SK-N-DZ (cell line): ENCODE measurements around the gene STXBP6.

Source experiments
- DNase-seq: peaks from one replicate; pipeline ENCODE4 v3.0.0-alpha.2; 2015; ENCODE audit warnings: low spot score

STXBP6 gene

GRCh38 chr14:24833385-24833784 is 216.6 kb downstream of the STXBP6 start:
- DNase-seq, result no peak

DNA sequence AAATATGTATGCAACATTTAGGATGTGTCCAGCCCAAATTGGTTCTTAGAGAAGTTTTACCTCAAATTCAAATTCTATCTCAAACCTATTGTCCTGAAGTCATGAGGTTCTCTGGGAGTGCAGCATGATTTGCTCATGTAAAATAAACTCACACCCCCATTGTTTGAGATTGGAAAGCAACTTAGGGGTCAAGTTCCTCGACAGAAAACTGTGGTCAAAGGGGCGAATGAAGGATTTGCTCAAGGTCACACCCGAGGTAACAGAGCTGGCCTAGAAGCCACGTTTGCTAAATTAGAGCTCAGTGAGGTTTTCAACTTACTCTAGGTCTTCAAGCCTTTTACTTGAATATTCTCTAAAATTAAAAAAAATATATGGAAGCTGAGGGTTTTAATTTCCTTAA is 218.3 kb downstream of the STXBP6 start:
- no peak for DNase-seq

GRCh38 chr14:24829862-24830261 is 220.1 kb downstream of the STXBP6 start:
- DNase-seq, result no peak

DNA sequence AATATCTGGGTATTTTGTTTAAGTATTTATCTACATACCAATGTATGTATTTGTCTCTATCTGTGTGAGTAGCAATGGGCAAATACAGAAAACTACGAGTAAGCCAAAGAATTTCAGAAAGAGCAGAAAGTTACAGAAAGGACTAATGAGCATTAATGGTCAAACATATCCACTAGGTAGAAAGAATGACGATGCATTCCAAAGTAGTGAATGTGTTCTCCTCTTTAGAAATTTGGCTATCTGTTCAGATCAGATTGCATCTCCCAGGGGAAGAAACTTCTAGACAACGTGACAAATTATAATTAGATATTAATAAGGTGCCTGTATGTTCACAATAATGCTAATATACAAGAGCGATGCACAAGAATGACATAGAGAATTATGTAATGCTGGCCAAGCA is 221.5 kb downstream of the STXBP6 start:
- no peak for DNase-seq

GRCh38 chr14:24826390-24826789 is 223.6 kb downstream of the STXBP6 start:
- no peak for DNase-seq

DNA sequence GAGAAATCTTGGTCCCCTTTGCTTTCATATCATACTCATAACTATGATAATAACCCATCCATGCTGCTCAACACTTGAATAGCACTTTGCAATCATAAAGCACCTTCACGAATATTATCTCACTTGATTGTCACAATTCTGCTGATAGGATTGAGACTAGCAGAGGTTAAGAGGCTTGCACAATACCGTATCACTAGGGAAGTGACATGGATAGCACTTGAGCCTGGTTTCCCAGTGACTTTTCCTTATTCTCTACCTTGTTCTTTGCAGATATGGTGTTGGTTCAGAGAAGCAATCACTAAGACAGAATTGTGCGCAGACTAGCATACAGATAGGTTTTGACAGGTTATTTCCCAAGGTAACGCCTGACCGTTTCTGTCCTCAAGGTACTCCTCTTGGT is 229.3 kb downstream of the STXBP6 start:
- DNase-seq, result no peak

- no peak for DNase-seq
Observed at GRCh38 chr14:24818823-24819341, 231.1 kb downstream of the STXBP6 start.

- no peak for DNase-seq
Observed at GRCh38 chr14:24818058-24818822, 231.7 kb downstream of the STXBP6 start.

DNA sequence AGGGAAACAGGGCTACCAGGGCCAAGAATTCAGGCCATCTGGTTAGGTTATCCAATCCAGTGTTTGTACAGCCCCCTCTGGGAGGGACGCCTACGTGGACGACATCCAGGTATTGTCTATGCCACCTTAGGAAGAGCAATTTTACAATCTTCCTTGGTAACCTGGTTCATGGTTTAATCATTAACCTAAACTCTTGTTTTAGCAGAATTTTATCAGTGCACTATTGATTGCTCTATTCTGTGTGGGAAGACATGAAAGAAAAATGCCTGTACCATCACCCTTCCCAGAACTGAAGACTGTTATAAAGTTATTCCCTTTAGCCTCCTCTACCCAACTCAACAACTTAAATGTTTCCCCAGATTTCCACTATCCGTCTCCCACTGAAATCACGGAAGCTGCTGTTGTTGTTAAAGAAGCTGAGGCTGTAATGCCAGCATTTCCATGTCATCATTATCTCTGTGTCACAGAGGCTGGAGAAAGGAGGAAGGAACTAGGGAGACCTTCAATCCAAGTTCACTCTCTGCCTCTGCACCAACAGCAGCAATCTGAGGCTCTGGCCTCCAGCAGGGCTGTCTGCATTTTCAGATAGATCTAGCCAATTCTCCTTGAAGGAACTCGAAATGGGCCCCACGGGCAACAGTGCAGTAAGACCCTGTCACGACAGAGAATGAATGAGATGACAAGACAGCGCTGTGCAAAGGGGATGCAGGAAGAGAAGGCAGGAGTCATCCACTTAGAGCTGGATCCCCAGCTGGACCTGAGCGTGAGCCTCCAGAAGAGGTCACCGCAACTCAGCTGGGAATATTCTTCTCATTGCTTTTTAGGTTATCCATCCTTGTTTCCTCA is 232.5 kb downstream of the STXBP6 start:
- DNase-seq, result peak; percentile 9

DNA sequence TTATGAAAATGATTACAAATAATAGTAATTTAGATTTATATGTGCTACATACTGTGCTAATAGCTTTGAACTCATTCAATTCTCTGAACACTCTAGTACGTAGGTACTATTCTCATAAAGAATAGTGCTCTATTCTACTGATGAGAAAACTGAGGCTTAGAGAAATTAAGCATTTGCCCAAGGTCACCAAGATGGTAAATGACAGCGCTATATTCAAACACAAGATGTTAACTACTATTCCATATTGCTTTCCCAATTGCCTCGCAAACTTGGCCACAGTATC is 233.1 kb downstream of the STXBP6 start:
- no peak for DNase-seq

DNA sequence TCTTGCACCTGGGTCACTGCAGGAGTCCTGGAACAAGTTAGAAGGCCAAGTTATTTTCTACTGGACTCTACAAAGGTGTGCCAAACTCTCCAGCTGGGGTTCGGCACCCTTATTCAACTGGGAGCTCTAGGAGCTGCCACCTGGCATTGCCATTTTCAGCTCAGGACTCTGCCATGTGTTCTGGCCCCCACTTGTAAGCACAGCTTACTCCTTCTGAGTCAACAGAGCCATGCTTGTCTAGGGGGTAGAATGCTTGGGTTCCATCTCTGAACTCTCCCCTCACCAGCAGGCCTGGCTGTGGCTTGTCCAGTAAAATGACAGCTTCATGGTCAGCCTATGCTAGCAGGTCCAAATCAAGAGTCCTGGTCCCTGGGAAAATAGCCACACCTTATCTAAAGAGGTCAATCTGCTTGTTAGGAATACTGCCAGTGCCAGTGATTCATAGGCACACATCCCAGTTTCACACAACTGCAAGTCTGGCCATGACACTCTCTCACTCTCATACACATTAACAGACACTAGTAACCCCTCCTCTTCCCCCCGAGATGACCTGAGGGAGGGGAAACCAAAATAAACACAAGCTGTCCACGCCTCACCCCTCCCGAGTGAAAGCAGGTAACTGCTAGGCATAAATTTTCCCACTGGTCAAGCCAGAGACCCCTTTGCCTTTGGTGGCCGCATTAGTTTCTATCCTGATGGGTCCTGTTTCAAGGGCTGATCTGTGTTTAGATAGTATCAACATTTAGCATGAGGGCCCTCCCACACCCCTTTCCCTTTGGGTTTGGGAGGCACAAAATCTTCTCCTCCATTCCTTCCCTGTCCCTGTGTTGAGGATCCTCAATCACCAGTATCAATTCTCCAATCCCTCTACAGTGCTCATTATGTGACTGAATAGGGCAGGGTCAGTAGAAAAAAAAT is 233.7 kb downstream of the STXBP6 start:
- no peak for DNase-seq

DNA sequence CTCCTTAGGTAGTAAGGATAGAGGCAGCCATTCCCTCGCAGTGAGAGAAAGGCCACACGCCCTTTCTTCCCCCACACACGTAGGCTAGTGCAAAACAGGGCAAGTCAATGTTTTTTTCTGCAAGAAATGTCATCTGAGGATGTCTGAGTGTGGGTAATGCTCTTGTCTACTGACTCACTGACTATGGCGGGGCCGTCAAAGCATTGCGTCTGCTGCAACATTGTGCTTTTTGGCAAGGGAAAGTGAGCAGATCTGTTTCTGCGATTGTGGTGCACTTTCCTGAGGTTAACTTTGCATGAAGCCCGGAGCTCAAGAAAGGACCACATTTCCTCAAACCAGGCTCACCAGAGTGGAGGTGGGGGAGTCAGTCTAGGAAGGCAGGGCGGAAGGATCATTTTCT is 234.4 kb downstream of the STXBP6 start:
- no peak for DNase-seq

GRCh38 chr14:24814944-24815343 is 235.0 kb downstream of the STXBP6 start:
- no peak for DNase-seq

- no peak for DNase-seq
Observed at GRCh38 chr14:24814346-24814745, 235.6 kb downstream of the STXBP6 start.

- no peak for DNase-seq
Observed at GRCh38 chr14:24813819-24814259, 236.1 kb downstream of the STXBP6 start.

DNA sequence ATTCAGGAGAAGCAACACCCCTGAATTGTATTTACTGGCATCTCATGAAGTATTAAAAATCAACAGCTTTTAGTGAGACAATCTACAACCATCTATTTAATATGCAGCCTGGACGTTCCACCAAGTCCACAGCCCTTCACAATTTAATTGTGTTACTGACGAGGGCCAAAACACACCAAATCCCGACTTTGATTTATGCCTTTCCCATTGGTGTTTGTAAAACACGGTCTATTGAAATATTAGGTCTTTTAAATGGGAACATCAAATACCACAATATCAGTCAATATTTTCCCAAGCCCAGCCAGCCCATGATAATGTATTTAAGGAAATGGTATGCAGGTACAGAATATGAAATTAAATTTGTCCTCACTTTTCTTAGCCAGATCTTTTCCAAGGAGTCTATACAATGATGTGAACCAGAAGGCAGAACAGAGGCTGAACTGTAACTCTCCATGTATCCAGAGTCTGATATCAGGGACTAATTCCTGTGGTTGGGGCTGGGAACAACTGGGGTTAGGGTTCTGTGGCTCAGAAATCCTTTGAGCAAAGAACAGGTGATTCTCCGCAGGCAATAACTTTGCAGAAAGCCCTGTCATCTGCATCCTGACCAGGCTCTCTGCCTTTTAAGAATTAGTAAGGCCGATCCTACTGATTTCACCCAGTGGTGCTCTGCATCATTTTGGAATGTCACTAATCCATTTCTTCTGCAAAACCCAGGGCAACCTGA is 236.7 kb downstream of the STXBP6 start:
- no peak for DNase-seq

- no peak for DNase-seq
Observed at GRCh38 chr14:24809135-24809534, 240.8 kb downstream of the STXBP6 start.

DNA sequence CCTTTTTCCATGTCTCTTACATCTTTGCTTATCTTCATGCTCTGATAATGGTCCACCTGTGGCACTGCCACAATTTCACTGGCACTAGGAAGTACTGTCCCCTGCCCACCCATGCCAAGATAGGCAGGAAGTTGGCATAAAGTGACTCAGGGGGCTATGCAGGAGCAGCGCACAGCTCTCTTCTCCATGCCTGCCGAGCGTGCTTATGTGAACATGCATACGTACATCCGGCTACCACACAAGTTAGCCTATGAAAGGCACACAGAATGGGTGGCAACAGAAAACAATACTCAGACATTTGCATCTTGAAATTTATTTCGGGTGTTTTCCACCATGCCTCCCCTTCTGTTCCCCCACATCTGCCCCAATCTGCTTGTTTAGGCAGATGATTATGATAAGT is 241.5 kb downstream of the STXBP6 start:
- no peak for DNase-seq

DNA sequence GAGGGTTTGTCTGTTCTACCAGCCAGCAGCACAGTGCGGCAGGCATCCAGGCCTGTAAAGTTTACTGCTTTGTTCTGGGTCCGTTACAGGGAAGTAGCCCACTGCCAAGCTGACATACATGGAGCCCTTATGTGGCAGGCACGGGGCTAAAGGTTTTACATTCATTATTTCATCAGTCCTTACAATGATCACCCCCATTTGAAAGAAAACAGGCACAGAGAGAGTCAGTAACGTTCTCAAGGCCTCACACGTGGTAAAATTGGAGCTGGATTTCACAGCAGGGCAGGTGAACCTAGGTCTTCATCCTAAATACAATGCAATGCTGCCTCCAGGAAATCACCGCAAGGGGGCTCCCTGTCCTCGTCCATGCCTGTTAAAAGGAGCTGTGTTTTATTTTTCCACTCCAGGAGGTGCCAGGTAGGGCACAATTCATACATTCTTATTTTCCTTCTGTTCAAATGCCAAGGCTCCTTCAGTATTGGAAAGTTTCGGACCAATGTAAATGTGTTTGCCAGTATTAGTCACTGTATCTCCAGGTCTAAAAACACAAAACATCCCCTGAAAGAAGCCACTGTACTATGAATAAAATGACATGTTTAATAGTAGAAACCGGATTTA is 243.8 kb downstream of the STXBP6 start:
- peak; percentile 38 for DNase-seq

GRCh38 chr14:24804552-24805212 is 245.3 kb downstream of the STXBP6 start:
- no peak for DNase-seq
